Hepatocyte (in vitro differentiated cells): Measurements from ENCODE around the gene GOLT1A.

Experiments used
- CTCF ChIP-seq: fragments of 200-600 bp; sonication (generic); IDR thresholded peaks from 2 replicates; pipeline ENCODE4 v1.5.1; 2016; ENCODE audit warnings: antibody characterized with exemption, mild to moderate bottlenecking; ENCODE audit not compliant: poor library complexity
- EZH2 ChIP-seq: fragments of 200-600 bp; sonication (generic); IDR thresholded peaks from 2 replicates; pipeline ENCODE4 v1.6.1; 2016; ENCODE audit warnings: antibody characterized with exemption, mild to moderate bottlenecking, borderline replicate concordance
- EZH2phosphoT487 ChIP-seq: fragments of 200-600 bp; sonication (generic); IDR thresholded peaks from one replicate; pipeline ENCODE4 v1.6.1; 2018; ENCODE audit warnings: antibody characterized with exemption, mild to moderate bottlenecking, low read depth, moderate library complexity; ENCODE audit not compliant: unreplicated experiment, severe bottlenecking

- TF ChIP-seq EZH2phosphoT487, result no peak
- no peak for TF ChIP-seq EZH2
- no peak for TF ChIP-seq CTCF
Measured at GRCh38 chr1:204221271-204221670, 7.5 kb upstream of the GOLT1A start.
